Measurements from ENCODE around the gene FJX1.

Gene FJX1

GRCh38 chr11:35593143-35593542, 25.1 kb upstream of the FJX1 start:
- Mint-ChIP-seq H3K27ac (no peak overlapping the region), H3K9me3 (no peaks in the 10 kb centered on the region), H3K4me1 (ENCODE audit: low read depth) (peaks cover 2% of the 10 kb centered on the region), H3K36me3 (ENCODE audit: low read depth) (no peaks in the 10 kb centered on the region), H3K27me3 (peaks cover 41% of the 10 kb centered on the region), H3K4me3 (no peak overlapping the region)
- intact Hi-C loops (cut with micrococcal nuclease): no loop called here

- no peak overlapping the region for H3K4me3 Mint-ChIP-seq
- H3K27me3 Mint-ChIP-seq: peaks cover 37% of the 10 kb centered on the region
- no peak overlapping the region for H3K27ac Mint-ChIP-seq
- H3K36me3 Mint-ChIP-seq (ENCODE audit: low read depth): no peaks in the 10 kb centered on the region
- H3K9me3 Mint-ChIP-seq: no peaks in the 10 kb centered on the region
- H3K4me1 Mint-ChIP-seq (ENCODE audit: low read depth): peaks cover 6% of the 10 kb centered on the region
- intact Hi-C loops (cut with micrococcal nuclease): no loop called here
Observed at GRCh38 chr11:35594680-35595079, 23.6 kb upstream of the FJX1 start.

- H3K27ac Mint-ChIP-seq: no peak overlapping the region
- no peaks in the 10 kb centered on the region for H3K36me3 Mint-ChIP-seq (ENCODE audit: low read depth)
- no peak overlapping the region for H3K4me3 Mint-ChIP-seq
- no peaks in the 10 kb centered on the region for H3K9me3 Mint-ChIP-seq
- peaks cover 34% of the 10 kb centered on the region for H3K27me3 Mint-ChIP-seq
- H3K4me1 Mint-ChIP-seq (ENCODE audit: low read depth): peaks cover 6% of the 10 kb centered on the region
- intact Hi-C loops (cut with micrococcal nuclease): no loop called here
Observed at GRCh38 chr11:35598254-35599125, 19.8 kb upstream of the FJX1 start.

DNA sequence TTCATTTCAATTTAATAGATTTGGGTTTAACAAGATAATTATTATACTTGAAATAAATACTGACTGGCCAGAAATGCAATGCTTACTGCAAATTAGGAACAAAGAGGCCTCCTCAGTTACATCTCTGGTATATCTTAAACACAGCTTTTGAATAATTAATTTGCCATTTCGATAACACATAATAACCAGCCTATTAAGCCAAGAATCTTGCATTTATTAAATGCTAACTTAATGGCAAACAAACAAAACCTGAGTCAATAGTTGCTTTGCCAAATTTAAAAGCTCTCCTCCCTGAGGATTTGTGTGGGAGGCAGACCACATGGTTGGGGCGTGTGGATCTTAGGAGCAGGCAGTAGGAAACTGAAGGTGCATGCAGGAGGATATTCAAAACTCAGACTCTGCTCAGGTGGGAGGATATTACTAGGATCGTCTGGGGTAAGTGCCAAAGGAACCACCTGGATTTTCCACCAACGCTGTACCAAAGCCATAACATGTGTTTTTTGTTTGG, 17.9 kb upstream of the FJX1 start:
- no peaks in the 10 kb centered on the region for H3K36me3 Mint-ChIP-seq (ENCODE audit: low read depth)
- H3K9me3 Mint-ChIP-seq: no peaks in the 10 kb centered on the region
- H3K4me1 Mint-ChIP-seq (ENCODE audit: low read depth): peaks cover 6% of the 10 kb centered on the region
- no peak overlapping the region for H3K27ac Mint-ChIP-seq
- intact Hi-C loops (cut with micrococcal nuclease): no loop called here
- H3K4me3 Mint-ChIP-seq: no peak overlapping the region
- H3K27me3 Mint-ChIP-seq: peaks cover 31% of the 10 kb centered on the region

- peaks cover 6% of the 10 kb centered on the region for H3K4me1 Mint-ChIP-seq (ENCODE audit: low read depth)
- peaks cover 33% of the 10 kb centered on the region for H3K27me3 Mint-ChIP-seq
- no peaks in the 10 kb centered on the region for H3K9me3 Mint-ChIP-seq
- no peaks in the 10 kb centered on the region for H3K36me3 Mint-ChIP-seq (ENCODE audit: low read depth)
- H3K4me3 Mint-ChIP-seq: no peak overlapping the region
- intact Hi-C loops (cut with micrococcal nuclease): no loop called here
- H3K27ac Mint-ChIP-seq: no peak overlapping the region
Observed at GRCh38 chr11:35602160-35602793, 16.0 kb upstream of the FJX1 start.

DNA sequence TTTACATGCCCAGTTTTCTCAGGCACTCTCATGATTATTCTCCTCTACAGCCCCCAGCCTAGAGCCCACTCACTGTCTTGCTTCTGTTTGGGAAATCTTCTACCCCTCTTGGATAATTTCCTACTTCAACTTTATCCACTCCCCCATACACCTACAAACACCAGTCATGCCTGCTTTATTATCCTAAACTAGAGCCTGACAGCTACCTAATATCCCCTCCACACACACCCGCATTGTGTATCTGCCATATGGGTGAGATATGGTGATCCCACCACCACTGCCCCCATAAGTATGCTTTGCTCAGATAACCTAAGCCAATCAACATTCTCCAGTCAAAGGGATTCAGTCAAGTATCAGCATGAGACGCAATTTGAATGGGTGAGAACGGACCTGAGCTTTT, 15.3 kb upstream of the FJX1 start:
- H3K4me1 Mint-ChIP-seq (ENCODE audit: low read depth): peaks cover 5% of the 10 kb centered on the region
- no peak overlapping the region for H3K4me3 Mint-ChIP-seq
- intact Hi-C loops (cut with micrococcal nuclease): no loop called here
- no peak overlapping the region for H3K27ac Mint-ChIP-seq
- no peaks in the 10 kb centered on the region for H3K9me3 Mint-ChIP-seq
- peaks cover 34% of the 10 kb centered on the region for H3K27me3 Mint-ChIP-seq
- H3K36me3 Mint-ChIP-seq (ENCODE audit: low read depth): no peaks in the 10 kb centered on the region

DNA sequence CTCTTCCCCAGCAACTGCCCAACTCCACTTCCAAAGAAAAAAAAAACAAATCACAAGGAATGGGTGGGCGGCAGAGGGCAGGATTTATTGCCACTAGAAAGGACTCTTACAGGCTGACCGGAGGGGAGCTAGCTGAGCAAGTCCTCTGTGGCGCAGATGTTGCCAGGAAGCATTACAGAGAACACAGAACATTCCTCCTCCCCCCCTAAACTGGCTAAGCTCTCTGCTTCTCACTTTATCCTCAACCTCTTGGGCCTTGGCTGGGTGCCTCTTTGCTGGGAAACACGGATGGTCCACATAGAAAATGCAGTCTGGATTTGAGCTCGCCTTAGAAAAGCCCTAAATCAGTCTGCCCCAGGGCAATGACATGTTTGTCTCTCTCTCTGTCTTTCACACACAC, 12.6 kb upstream of the FJX1 start:
- no peaks in the 10 kb centered on the region for H3K9me3 Mint-ChIP-seq
- intact Hi-C loops (cut with micrococcal nuclease): no loop called here
- no peak overlapping the region for H3K27ac Mint-ChIP-seq
- H3K4me3 Mint-ChIP-seq: no peak overlapping the region
- peaks cover 44% of the 10 kb centered on the region for H3K27me3 Mint-ChIP-seq
- no peaks in the 10 kb centered on the region for H3K4me1 Mint-ChIP-seq (ENCODE audit: low read depth)
- no peaks in the 10 kb centered on the region for H3K36me3 Mint-ChIP-seq (ENCODE audit: low read depth)

DNA sequence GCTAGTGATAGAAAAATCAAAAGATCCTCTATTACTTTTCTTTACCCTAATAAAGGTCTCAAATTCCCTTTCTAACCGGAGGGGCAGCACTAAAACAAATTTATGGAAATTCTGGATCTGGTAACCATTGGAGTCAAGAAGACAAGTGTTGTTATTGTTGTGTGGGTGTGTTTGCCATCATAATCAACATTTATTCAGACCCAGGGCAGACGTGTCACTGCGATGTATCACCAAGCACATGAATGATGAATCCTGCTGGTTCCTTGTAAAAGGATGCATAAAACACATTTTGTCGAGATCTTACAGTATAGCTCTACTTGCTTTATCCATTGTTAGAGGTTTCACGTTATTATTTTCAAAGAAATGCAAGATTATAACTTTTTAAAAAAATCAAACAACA, 12.1 kb upstream of the FJX1 start:
- Mint-ChIP-seq H3K4me1 (ENCODE audit: low read depth) (no peaks in the 10 kb centered on the region), H3K9me3 (no peaks in the 10 kb centered on the region), H3K4me3 (no peak overlapping the region), H3K27ac (no peak overlapping the region), H3K36me3 (ENCODE audit: low read depth) (no peaks in the 10 kb centered on the region), H3K27me3 (peaks cover 45% of the 10 kb centered on the region)
- intact Hi-C loops (cut with micrococcal nuclease): no loop called here

- intact Hi-C loops (cut with micrococcal nuclease): no loop called here
- H3K4me3 Mint-ChIP-seq: no peak overlapping the region
- H3K4me1 Mint-ChIP-seq (ENCODE audit: low read depth): no peaks in the 10 kb centered on the region
- H3K27me3 Mint-ChIP-seq: peaks cover 50% of the 10 kb centered on the region
- H3K27ac Mint-ChIP-seq: no peak overlapping the region
- no peaks in the 10 kb centered on the region for H3K9me3 Mint-ChIP-seq
- no peaks in the 10 kb centered on the region for H3K36me3 Mint-ChIP-seq (ENCODE audit: low read depth)
Observed at GRCh38 chr11:35608502-35608901, 9.8 kb upstream of the FJX1 start.

DNA sequence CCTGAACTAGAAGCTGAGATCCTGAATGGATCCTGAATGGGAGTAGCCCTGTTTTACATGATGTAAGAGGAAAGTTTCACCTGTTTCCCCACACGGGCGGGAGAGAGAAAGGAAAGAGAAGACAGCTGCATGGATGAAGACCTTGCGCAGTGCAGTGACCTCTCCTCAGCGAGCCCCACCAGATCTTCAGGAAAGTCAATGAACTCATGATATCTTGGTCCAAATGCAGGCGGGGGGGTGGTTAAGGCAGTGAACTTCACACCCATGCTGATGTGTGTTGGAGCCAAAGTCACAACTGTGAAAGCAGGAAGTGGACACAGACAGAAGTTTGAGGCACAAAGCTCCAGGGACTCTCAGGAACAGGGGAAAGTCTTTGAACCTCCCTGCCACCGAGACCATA, 8.6 kb upstream of the FJX1 start:
- Mint-ChIP-seq H3K4me3 (no peak overlapping the region), H3K27ac (no peak overlapping the region)

GRCh38 chr11:35610631-35611030, 7.6 kb upstream of the FJX1 start:
- Mint-ChIP-seq H3K4me3 (no peak overlapping the region), H3K4me1 (ENCODE audit: low read depth) (no peaks in the 10 kb centered on the region), H3K9me3 (no peaks in the 10 kb centered on the region), H3K27me3 (peaks cover 60% of the 10 kb centered on the region), H3K27ac (no peak overlapping the region), H3K36me3 (ENCODE audit: low read depth) (no peaks in the 10 kb centered on the region)
- intact Hi-C loops (cut with micrococcal nuclease): no loop called here

More for the DNA sequence above, 8.6 kb upstream of the FJX1 start:
- H3K4me1 Mint-ChIP-seq (ENCODE audit: low read depth): no peaks in the 10 kb centered on the region
- intact Hi-C loops (cut with micrococcal nuclease): no loop called here
- H3K27me3 Mint-ChIP-seq: peaks cover 56% of the 10 kb centered on the region
- H3K9me3 Mint-ChIP-seq: no peaks in the 10 kb centered on the region
- H3K36me3 Mint-ChIP-seq (ENCODE audit: low read depth): no peaks in the 10 kb centered on the region

GRCh38 chr11:35611741-35612140, 6.5 kb upstream of the FJX1 start:
- H3K27ac Mint-ChIP-seq: no peak overlapping the region
- H3K27me3 Mint-ChIP-seq: peaks cover 60% of the 10 kb centered on the region
- intact Hi-C loops (cut with micrococcal nuclease): no loop called here
- H3K9me3 Mint-ChIP-seq: no peaks in the 10 kb centered on the region
- no peak overlapping the region for H3K4me3 Mint-ChIP-seq
- no peaks in the 10 kb centered on the region for H3K4me1 Mint-ChIP-seq (ENCODE audit: low read depth)
- H3K36me3 Mint-ChIP-seq (ENCODE audit: low read depth): no peaks in the 10 kb centered on the region

DNA sequence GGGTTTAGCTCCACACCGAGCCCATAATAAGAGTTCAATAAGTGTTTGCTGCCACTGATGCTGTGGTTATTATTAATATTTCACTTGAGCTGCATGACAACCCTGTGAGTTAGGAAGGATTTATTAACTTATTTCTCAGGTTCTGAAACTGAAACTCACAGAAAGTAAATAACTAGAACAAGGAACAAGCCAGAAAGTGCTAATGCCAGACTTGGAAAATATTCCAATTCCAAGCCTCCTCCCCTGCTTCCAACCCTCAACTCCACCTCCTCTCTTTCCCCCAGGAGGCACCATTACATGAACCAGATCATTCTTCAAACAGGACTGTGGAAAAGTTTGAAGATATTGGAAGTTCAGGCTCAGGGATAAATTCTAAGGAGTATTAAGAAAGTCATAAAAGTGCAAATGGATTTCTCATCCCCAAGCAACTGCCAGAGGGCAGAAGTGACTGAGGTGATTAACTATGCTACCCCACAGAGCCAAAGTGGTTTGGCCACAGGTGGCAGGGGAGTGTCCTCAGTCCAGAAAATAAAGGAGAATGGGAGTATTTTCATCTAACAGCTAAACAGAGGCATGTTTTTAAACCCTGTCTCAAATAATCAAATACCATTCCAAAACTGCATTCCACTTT, 3.2 kb upstream of the FJX1 start:
- no peaks in the 10 kb centered on the region for H3K36me3 Mint-ChIP-seq (ENCODE audit: low read depth)
- peaks cover 15% of the 10 kb centered on the region for H3K4me1 Mint-ChIP-seq (ENCODE audit: low read depth)
- no peaks in the 10 kb centered on the region for H3K9me3 Mint-ChIP-seq
- H3K27ac Mint-ChIP-seq: no peak overlapping the region
- intact Hi-C loops (cut with micrococcal nuclease): loop anchor here (5.0 kb wide), 1 partner anchor 442 kb away; no protein-coding TSS in a partner anchor
- H3K27me3 Mint-ChIP-seq: peaks cover 58% of the 10 kb centered on the region
- no peak overlapping the region for H3K4me3 Mint-ChIP-seq
